Fibroblast of lung (primary cell): ENCODE results near the gene PCSK7. TPM values are rescaled to one million over a fixed set of nuclear protein-coding genes. Genes with fewer than 3 reads are reported as not detected.

ENCODE experiments used
- DNase-seq, 2 donors: peaks; one replicate each; pipeline versions ENCODE4 v3.0.0 to v3.0.0-alpha.2; 2010; ENCODE audit warnings: low read depth in 2 of 2
- H2AFZ ChIP-seq: 2 replicates; pipeline ENCODE4 v1.5.1; 2012; ENCODE audit warnings: low read length, control low read depth, inconsistent platforms
- H3K27ac ChIP-seq: 2 replicates; pipeline ENCODE4 v1.5.1; 2011; ENCODE audit warnings: low read length, control low read depth; ENCODE audit not compliant: insufficient read depth
- H3K27me3 ChIP-seq: 2 replicates; pipeline ENCODE4 v1.5.1; 2011; ENCODE audit warnings: mild to moderate bottlenecking, low read length; ENCODE audit not compliant: control insufficient read depth, insufficient read depth
- H3K36me3 ChIP-seq: 2 replicates; pipeline ENCODE4 v1.5.1; 2011; ENCODE audit warnings: low read length; ENCODE audit not compliant: control insufficient read depth, insufficient read depth
- H3K4me1 ChIP-seq: 2 replicates; pipeline ENCODE4 v1.5.1; 2011; ENCODE audit warnings: low read length; ENCODE audit not compliant: control insufficient read depth, insufficient read depth; ENCODE audit errors: extremely low read depth
- H3K4me2 ChIP-seq: 2 replicates; pipeline ENCODE4 v1.5.1; 2011; ENCODE audit warnings: low read length, control low read depth; ENCODE audit not compliant: insufficient read depth; ENCODE audit errors: extremely low read depth
- H3K4me3 ChIP-seq, 4 experiments: fragments of 200-600 bp in 1 of 4; sonication (generic) in 1 of 4; replicated peaks in 1 of 4; 2 replicates each; pipeline ENCODE4 v1.5.1; 2011 to 2016; ENCODE audit warnings: low read length in 4 of 4, low read depth in 3 of 4, mild to moderate bottlenecking in 3 of 4, control low read depth in 2 of 4, inconsistent platforms in 1 of 4, mixed read lengths in 1 of 4; ENCODE audit not compliant: insufficient read depth in 1 of 4; ENCODE audit errors: control extremely low read depth in 1 of 4
- H3K79me2 ChIP-seq: 2 replicates; pipeline ENCODE4 v1.5.1; 2012; ENCODE audit warnings: mild to moderate bottlenecking, low read length, inconsistent platforms; ENCODE audit not compliant: control insufficient read depth, insufficient read depth
- H3K9ac ChIP-seq: 2 replicates; pipeline ENCODE4 v1.5.1; 2011; ENCODE audit warnings: mild to moderate bottlenecking, low read length, control low read depth; ENCODE audit not compliant: insufficient read depth
- H3K9me3 ChIP-seq: 2 replicates; pipeline ENCODE4 v1.5.1; 2012; ENCODE audit warnings: low read depth, low read length; ENCODE audit not compliant: control insufficient read depth, insufficient read depth
- H4K20me1 ChIP-seq: 2 replicates; pipeline ENCODE4 v1.5.1; 2011; ENCODE audit warnings: low read length; ENCODE audit not compliant: control insufficient read depth, insufficient read depth; ENCODE audit errors: extremely low read depth
- EZH2 ChIP-seq: IDR thresholded peaks from 2 replicates; pipeline ENCODE4 v1.5.1; 2012; ENCODE audit warnings: low read length, control low read depth, mild to moderate bottlenecking; ENCODE audit errors: missing control alignments
- polyA plus RNA-seq, 2 donors: library from polyadenylated mRNA; depleted of rRNA in 1 of 2; stranded (reverse) in 1 of 2; unstranded in 1 of 2; fragments of >200 nt; gene quantifications; 2 replicates each; pipeline ENCODE4 v1.2.1, GENCODE V29; 2011 to 2012; ENCODE audit warnings: missing spikeins in 1 of 2
- total RNA-seq: library from RNA; depleted of rRNA; stranded (reverse); fragments of >200 nt; gene quantifications from 2 replicates; pipeline ENCODE4 v1.2.1, GENCODE V29; 2014
- TF ChIP-seq, protein P1 (sequence below), 2 donors: IDR thresholded peaks in 1 of 2; conservative IDR thresholded peaks in 1 of 2; 1 replicate in 1 of 2; 2 replicates in 1 of 2; pipeline ENCODE4 v1.5.1; 2011 to 2012; ENCODE audit warnings: low read length in 2 of 2, control low read depth in 1 of 2, inconsistent platforms in 1 of 2, low read depth in 1 of 2, mild to moderate bottlenecking in 1 of 2

PCSK7 gene
- total and polyA plus RNA-seq, 2 donors (not counting 1 experiment from before 2014, with no cell fraction given) = 26.8 to 38.3 TPM

DNA sequence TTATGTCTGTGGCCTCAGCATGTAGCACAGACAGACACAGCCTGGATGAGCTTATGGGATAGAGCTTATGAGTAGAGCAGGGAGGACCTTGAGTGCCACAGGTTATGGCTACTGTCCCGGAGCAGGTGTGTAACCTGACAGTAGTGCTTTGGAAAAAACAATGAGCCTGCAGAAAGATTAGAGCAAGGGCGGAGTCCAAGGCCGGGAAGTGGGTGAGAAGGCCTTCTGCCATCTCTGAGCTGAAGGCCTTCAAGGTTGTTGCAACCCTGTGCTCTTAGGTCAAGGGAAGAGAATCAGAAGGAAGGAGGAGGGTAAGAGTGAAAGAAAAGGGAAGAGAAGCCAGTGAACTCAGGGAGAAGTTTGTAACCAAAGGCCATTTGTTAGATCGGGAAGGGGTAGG is 36.6 kb downstream of the PCSK7 start:
- Histone ChIP-seq H3K9me3 (no peaks in the 10 kb centered on the region), H4K20me1 (no peaks in the 10 kb centered on the region), H3K4me1 (peaks cover 6% of the 10 kb centered on the region), H3K27ac (no peak overlapping the region), H3K4me3 (no peak overlapping the region), H2AFZ (no peak overlapping the region), H3K27me3 (no peaks in the 10 kb centered on the region), H3K4me2 (no peak overlapping the region), H3K79me2 (peaks cover 11% of the 10 kb centered on the region), H3K36me3 (peaks cover 12% of the 10 kb centered on the region), H3K9ac (no peak overlapping the region)
- TF ChIP-seq, protein P1, sequence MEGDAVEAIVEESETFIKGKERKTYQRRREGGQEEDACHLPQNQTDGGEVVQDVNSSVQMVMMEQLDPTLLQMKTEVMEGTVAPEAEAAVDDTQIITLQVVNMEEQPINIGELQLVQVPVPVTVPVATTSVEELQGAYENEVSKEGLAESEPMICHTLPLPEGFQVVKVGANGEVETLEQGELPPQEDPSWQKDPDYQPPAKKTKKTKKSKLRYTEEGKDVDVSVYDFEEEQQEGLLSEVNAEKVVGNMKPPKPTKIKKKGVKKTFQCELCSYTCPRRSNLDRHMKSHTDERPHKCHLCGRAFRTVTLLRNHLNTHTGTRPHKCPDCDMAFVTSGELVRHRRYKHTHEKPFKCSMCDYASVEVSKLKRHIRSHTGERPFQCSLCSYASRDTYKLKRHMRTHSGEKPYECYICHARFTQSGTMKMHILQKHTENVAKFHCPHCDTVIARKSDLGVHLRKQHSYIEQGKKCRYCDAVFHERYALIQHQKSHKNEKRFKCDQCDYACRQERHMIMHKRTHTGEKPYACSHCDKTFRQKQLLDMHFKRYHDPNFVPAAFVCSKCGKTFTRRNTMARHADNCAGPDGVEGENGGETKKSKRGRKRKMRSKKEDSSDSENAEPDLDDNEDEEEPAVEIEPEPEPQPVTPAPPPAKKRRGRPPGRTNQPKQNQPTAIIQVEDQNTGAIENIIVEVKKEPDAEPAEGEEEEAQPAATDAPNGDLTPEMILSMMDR (conservative IDR thresholded peaks at IDR 0.05 in 1 of 2, IDR thresholded peaks at IDR 0.05 in 1 of 2; ENCODE audit: low read depth in 1 of 2, low read length in 2 of 2) = no peak
- TF ChIP-seq EZH2 = no peak
- DNase-seq = no peak

DNA sequence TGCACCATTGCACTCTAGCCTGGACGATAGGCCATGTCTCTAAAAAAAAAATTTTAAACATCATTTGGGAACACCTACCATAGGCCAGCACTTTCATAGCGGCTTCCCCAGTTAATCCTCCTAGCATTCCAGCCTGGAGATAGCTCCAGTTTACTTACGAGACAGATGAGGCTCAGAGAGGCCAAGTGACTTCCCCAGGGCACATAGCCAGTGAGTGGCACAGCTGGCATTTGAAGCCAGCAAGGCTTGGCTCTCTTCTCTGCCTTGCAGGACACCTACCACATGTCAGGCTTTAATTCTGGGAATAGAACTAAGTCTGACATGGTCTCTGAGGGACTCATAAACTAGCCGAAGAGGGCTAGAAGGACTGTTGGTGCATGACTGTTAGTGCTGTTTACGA is 37.6 kb downstream of the PCSK7 start:
- Histone ChIP-seq H2AFZ (no peak overlapping the region), H3K4me1 (peaks cover 6% of the 10 kb centered on the region), H3K4me3 (no peak overlapping the region), H3K9ac (no peak overlapping the region), H4K20me1 (no peaks in the 10 kb centered on the region), H3K36me3 (peaks cover 19% of the 10 kb centered on the region), H3K79me2 (peaks cover 1% of the 10 kb centered on the region), H3K27ac (no peak overlapping the region), H3K27me3 (no peaks in the 10 kb centered on the region), H3K4me2 (no peak overlapping the region), H3K9me3 (no peaks in the 10 kb centered on the region)
- no peak for TF ChIP-seq EZH2
- TF ChIP-seq, protein P1 (conservative IDR thresholded peaks at IDR 0.05 in 1 of 2, IDR thresholded peaks at IDR 0.05 in 1 of 2; ENCODE audit: low read depth in 1 of 2, low read length in 2 of 2) = no peak
- no peak for DNase-seq

DNA sequence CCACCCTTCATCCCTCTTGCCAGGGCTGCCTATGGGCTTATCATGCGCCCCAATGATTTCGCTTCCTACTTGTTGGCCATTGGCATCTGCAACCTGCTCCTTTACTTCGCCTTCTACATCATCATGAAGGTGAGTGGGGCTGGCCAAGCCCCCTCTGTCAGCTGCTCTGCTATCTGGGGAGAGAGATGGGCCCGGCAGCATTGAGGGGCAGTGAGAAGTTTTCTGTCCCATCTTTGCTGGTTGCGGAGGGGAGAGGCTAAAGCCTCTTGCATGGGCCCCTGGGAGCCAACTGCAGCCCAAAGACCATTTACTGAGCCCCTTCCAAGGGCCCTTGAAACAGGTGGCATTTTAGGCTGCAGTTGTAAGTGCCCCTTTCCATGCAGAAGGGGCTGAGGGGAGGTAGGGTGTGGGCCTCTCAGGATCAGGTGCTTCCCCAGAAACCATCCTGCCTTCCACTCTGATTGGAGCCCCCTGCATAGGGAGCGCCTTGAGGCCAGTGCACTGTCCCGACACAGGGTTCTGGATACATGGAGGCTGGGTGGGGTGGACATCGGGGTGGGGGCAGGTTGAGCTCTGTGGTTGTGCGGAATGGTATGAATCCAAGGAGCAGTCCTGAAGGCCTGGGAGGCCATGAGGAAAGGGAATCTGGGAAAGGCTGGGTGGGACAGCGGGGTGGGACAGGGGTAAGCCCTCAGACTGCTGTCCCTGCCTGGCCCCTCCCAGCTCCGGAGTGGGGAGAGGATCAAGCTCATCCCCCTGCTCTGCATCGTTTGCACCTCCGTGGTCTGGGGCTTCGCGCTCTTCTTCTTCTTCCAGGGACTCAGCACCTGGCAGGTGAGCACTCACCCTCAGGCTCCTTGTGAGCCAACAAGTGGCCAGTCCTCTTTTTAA is 38.5 kb downstream of the PCSK7 start:
- Histone ChIP-seq H3K79me2 (no peaks in the 10 kb centered on the region), H3K36me3 (peaks cover 23% of the 10 kb centered on the region), H3K27me3 (no peaks in the 10 kb centered on the region), H2AFZ (no peak overlapping the region), H3K9ac (no peak overlapping the region), H3K4me1 (peaks cover 4% of the 10 kb centered on the region), H4K20me1 (no peaks in the 10 kb centered on the region), H3K27ac (no peak overlapping the region), H3K4me2 (no peak overlapping the region), H3K9me3 (no peaks in the 10 kb centered on the region), H3K4me3 (no peak overlapping the region)
- no peak for DNase-seq
- TF ChIP-seq EZH2 = no peak
- TF ChIP-seq, protein P1 (conservative IDR thresholded peaks at IDR 0.05 in 1 of 2, IDR thresholded peaks at IDR 0.05 in 1 of 2; ENCODE audit: low read depth in 1 of 2, low read length in 2 of 2) = no peak
